Activated naive CD4-positive, alpha-beta T cell (primary cell): ENCODE results near the gene GAL3ST3.
"Not testable (repeated sequence)": the region's sequence is repeated elsewhere in the genome, so short reads cannot be mapped to it uniquely, and the experiment has no call there.

Experiments used
- DNase-seq, 4 experiments: peaks; one replicate each; lab custom pipeline; 2025; lab: John Stamatoyannopoulos, UW

GAL3ST3 gene

GRCh38 chr11:66044757-66045156, 4.2 kb downstream of the GAL3ST3 start:
- DNase-seq, result no peak

- no peak for DNase-seq
Observed at GRCh38 chr11:66042996-66043906, 5.7 kb downstream of the GAL3ST3 start.

- DNase-seq, result no peak
Observed at GRCh38 chr11:66042227-66042995, 6.5 kb downstream of the GAL3ST3 start.

- no peak for DNase-seq
Observed at GRCh38 chr11:66039765-66040164, 9.2 kb downstream of the GAL3ST3 start.

- DNase-seq, result no peak
Observed at GRCh38 chr11:66037327-66037726, 11.6 kb downstream of the GAL3ST3 start.

GRCh38 chr11:66036334-66036710, 12.6 kb downstream of the GAL3ST3 start:
- no peak for DNase-seq

GRCh38 chr11:66035653-66036333, 13.2 kb downstream of the GAL3ST3 start:
- DNase-seq, result no peak

- DNase-seq, result no peak
Observed at GRCh38 chr11:66032957-66033735, 15.8 kb downstream of the GAL3ST3 start.

- no peak for DNase-seq
Observed at GRCh38 chr11:66026017-66026529, 22.9 kb downstream of the GAL3ST3 start, which contains the start of gene CATSPER1. TSS of gene CATSPER1 (minus strand) at chr11:66026479. CDS start at chr11:66026379, 100 bp downstream.

GRCh38 chr11:66023186-66023440, 25.8 kb downstream of the GAL3ST3 start:
- DNase-seq, result not testable (repeated sequence)

GRCh38 chr11:66022401-66023185, 26.4 kb downstream of the GAL3ST3 start:
- peak; percentile 65 to 79 (median 67) for DNase-seq

- DNase-seq, result no peak
Observed at GRCh38 chr11:66020618-66021357, 28.2 kb downstream of the GAL3ST3 start.

- DNase-seq, result no peak
Observed at GRCh38 chr11:66020212-66020611, 28.7 kb downstream of the GAL3ST3 start.

- no peak for DNase-seq
Observed at GRCh38 chr11:66017321-66017720, 31.6 kb downstream of the GAL3ST3 start.

GRCh38 chr11:66016793-66017177, 32.2 kb downstream of the GAL3ST3 start:
- no peak for DNase-seq

- DNase-seq, result no peak
Observed at GRCh38 chr11:66015936-66016792, 32.8 kb downstream of the GAL3ST3 start.

- no peak for DNase-seq
Observed at GRCh38 chr11:66015454-66015881, 33.5 kb downstream of the GAL3ST3 start.

GRCh38 chr11:66014804-66015453, 34.0 kb downstream of the GAL3ST3 start:
- no peak for DNase-seq

GRCh38 chr11:66013762-66014100, 35.2 kb downstream of the GAL3ST3 start:
- DNase-seq, result no peak
